Fibroblast of gingiva (primary cell): ENCODE results near the gene KCNK15.
"Not testable (repeated sequence)": the region's sequence is repeated elsewhere in the genome, so short reads cannot be mapped to it uniquely, and the experiment has no call there.

Source experiments
- DNase-seq: peaks from one replicate; pipeline ENCODE4 v3.0.0-alpha.2; 2011; ENCODE audit warnings: low read depth

KCNK15 gene

DNA sequence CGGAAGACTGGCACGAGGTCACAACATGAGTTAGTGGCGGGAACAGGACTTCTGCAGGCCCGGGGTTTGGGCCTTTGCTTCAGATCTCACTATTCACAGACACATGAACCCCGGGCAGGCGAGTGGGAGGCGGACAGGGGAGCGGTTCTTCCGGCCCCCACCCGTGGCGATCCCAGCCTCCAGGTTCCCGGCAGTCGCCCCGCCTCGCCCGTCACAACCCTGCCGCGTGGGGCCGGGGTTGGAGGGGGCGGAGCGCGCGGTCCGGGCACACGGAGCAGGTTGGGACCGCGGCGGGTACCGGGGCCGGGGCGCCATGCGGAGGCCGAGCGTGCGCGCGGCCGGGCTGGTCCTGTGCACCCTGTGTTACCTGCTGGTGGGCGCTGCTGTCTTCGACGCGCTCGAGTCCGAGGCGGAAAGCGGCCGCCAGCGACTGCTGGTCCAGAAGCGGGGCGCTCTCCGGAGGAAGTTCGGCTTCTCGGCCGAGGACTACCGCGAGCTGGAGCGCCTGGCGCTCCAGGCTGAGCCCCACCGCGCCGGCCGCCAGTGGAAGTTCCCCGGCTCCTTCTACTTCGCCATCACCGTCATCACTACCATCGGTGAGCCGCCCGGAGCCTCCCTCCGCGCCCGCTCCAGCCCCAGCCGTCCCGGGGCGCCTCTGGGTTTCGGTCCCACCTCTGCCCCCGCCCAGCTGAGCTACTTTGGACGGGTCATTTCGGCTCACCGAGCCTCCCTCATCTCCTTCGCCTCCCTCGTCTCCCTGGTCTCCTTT, at the start of gene KCNK15:
Gene KCNK15, plus strand, starts transcription at position 268 of the 769 bp plus-strand sequence. Its CDS starts 46 bp downstream, at position 314.
- DNase-seq, result peak; percentile 12

DNA sequence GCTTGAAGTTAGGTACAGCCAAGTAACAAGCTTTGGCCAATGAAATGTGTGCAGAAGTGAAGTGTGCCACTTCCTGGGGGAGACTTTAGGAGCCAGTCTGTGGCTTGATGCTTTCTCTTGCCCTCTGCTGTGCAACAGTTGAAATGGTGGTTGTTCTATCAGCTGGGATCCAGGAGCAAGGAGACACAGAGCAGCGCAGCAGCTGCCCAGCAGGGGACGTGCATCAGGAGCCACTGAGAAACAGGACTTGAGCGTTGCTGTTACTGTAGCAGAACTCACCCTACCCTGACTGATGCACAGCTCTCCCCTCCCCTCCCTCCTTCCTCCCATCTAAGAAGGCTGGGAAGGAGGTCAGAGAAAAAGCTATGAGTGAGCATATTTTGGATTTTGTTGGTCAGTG, 49.4 kb upstream of the KCNK15 start:
- no peak for DNase-seq

DNA sequence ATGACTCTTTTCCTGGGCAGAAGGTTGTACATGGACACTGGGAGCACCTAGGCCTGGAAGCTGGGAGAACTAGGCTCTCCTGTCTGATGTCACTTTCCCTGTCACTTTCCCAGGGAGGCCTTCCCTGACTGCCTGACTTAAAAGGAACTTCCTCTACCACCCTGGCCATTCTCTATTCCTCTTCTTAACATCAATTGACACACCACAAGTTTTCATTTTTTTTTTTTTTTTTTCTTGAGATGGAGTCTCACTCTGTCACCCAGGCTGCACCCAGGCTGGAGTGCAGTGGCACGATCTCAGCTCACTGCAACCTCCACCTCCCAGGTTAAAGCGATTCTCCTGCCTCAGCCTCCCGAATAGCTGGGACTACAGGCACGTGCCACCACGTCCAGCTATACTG, 48.6 kb upstream of the KCNK15 start:
- DNase-seq, result not testable (repeated sequence)

DNA sequence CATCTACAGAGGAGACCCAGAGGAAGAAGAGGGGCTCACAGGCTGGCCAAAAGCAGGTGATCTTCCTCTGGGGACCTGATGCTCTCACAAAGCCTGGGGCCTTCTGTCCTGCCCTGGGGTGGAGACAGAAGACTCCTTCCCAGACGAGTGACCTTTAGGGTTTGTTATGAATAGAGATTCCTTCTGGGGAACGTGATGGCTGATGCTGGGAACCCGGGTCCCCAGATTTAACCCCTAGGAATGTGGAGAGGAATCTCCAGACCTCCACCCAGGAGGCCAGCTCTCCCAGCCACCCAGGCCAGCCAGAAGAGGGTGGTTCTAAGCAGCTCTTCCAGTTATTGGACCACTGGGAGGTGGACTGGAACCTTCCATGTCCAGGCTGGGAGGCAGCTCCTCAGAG, 47.3 kb upstream of the KCNK15 start:
- DNase-seq, result no peak

DNA sequence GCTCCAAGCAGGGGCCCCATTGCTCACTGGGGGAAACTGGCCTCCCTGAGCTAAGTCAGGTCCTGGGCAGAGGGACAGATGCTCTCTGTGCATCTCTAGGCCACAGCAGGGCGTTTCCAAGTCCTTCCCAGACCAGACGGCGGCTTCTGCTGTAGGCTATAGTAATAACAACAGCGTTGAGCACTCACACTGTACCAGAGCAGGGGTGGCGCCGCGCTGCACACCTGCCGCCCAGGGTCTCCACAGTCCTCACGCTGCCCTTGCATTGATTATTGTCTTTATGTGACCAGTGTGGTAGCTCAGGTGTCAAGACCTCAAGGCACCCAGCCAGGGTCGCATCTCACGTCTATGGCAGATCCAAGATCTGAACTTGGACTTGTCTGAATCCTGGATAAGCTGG, 45.4 kb upstream of the KCNK15 start:
- no peak for DNase-seq

DNA sequence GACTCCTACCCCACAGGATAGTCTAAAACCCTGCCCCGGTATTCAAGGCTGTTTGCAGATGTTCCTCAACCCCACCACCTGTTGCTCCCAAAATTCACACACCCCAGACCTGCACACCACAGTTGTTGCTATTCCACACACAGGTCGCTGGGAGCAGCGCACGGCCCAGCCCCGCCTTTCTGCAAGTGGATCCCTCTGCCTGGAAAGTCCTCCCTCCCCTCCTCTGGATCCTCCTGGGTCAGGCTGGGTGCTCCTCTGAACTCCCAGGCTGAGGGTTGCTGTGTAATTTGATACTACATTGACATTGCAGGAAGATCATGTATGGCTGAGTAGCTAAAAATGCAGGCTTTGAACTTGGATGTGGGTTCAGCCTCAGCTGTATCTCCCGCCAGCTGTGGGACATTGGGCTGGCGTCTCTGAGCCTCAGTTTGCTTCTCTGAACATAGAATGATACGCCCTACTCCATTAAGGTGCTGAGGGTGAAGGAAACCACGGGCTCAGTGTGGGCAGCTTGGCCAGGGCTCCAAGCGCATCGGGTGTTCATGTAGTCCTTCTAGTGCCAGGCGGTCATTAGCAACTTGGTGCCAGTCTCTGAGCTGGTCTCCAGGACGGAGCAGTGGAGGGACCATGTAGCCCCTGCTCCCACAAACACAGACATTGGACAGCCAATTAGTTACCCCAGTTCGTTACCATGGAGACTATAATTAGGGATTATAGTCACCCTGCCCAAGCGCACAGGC, 44.4 kb upstream of the KCNK15 start:
- DNase-seq, result peak; percentile 45

DNA sequence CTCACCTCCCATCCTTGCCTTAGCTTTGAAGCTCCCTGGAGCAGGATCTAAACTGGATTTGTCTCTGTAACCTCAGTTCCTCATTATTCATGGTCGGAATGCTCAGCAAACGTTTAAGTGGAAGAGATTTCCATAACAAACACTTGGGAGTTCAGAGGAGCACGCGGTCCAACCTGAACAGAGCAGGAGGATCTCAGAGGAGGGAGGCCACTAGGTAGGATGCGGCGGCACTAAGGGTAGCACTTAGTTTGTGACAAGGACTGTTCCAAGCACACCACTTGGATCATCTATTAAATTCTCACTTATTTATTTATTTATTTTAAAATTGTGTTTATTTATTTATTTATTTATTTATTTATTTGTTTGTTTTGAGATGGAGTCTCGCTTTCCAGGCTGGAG, 43.8 kb upstream of the KCNK15 start:
- no peak for DNase-seq

DNA sequence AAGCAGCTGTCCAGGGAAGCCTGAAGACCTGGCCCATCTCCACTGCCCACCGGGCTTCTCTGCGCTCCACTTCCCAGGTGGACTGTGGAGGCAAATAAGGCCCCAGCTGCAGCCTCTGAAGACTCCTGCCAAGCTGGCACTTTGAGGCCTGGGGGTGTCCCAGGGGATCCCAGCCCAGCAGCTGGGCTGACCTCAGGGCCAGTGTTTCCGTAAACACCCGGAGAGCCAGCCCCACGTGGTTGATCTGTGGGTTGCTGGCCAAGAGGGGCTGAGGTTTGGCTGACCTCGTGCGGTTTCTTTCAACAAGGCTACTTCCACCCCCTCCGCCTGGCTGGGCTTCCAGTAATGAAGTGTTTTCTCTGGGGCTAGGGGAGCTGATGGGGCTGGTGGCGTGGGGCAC, 42.9 kb upstream of the KCNK15 start:
- peak; percentile 98 for DNase-seq

DNA sequence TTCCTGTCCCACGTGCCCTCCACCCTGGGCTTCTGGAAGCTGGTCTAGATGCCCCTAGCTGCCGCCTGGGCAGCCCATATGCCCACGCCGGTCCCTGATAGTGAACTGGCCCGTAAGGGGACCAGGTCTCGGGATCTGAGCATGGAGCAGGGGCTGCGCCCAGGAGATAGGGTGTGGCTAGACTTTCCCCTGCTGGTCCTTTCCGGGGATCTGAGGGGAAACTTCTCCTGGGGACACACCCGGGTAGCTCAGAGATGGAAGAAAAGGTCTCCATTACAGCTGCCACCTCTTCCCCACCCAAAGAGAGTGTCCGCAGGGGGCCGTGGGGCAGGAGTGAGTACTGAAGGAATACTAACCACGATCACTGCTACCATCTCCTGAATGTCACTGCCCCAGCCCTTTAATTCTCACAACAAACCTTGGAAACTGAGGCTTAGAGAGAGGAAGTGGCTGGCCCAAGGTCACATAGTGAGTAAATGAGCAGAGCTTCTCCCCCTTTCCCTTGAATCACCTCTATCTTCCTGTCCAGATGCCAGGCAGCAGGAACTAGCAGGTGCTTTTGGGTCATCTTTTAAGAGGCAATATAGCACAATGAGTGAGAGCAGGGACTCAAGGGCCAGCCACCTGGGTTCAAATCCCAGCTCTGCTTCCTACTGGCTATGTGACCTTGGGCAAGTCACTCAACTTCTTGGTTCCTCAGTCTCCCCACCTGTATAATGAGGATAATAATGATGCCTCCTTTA, 42.3 kb upstream of the KCNK15 start:
- DNase-seq, result no peak

DNA sequence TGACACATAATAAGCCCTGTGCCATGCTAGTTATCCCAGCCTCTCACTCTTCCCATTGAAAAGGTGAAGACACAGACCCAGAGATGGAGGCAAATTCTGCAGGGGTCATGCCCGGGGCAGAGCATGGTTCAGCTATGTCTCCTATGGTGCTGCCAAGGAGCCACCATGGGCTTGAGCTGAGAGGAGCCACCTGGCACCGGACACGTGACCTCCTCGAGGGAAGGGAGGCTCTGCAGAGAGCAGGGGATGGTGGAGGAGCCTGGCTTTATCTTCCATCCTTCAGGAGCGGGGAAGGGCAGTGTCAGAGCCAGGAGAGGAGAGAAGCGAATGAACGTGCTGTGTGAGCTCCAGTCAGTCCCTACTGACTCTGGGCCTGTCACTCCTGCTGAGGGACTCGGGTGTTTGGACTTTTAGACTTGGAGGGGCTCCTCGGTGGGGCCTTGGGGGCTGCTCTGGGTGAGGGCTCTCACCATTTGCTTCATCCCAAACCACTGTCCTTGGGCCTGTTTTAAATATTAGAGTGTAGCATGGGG, 41.6 kb upstream of the KCNK15 start:
- DNase-seq, result no peak

DNA sequence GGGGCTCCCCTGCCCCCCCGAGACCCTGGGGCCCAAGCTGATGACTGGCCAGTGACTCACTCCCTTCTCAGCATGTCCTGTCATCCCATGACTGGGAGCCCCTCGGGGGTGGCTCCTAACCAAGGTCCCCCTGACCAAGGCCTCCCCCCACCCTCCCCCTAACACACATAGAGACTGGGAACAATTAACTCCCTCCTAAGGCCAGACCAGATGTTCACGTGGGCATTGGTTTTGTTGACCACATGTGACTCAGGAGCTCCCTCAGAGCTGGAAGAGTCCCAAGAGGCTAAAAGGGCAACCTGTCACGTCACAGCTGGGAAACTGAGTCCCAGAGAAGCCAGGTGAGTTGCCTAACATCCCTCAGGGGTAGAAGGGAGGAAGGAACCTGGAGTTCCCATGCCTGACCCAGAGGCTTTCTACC, 41.1 kb upstream of the KCNK15 start:
- peak; percentile 90 for DNase-seq

DNA sequence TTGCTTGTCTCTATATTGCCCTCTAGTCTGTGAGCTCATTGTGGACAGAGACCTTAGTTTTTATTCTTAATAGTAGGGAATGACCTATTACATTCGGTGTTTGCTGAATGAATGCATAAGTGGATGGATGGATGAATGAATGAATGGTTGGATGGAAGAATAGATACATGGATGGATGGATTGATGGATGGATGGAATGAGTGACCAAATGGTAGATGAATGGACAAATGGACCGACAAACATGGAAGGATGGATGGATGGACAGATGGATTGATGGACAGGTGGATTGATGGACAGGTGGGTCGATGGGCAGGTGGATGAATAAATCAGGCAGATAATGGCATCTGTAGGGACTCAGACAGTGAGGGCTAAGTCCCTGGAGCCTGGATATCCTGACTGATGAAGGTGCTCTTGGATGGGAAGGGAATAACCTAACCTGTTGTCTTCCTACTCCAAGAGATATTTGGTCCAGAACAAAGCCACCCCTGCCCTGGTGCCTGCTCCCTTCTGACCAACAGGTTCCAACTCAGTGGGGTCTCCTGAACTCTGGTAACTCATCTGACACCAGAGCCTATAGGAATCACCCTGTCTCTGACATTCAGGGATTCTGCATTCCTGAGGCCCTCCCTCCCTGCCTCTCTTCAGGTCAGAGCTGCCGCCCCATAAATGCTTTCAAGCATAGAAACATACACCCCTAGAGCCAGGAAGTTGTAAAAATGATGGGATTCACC, 40.1 kb upstream of the KCNK15 start:
- no peak for DNase-seq

DNA sequence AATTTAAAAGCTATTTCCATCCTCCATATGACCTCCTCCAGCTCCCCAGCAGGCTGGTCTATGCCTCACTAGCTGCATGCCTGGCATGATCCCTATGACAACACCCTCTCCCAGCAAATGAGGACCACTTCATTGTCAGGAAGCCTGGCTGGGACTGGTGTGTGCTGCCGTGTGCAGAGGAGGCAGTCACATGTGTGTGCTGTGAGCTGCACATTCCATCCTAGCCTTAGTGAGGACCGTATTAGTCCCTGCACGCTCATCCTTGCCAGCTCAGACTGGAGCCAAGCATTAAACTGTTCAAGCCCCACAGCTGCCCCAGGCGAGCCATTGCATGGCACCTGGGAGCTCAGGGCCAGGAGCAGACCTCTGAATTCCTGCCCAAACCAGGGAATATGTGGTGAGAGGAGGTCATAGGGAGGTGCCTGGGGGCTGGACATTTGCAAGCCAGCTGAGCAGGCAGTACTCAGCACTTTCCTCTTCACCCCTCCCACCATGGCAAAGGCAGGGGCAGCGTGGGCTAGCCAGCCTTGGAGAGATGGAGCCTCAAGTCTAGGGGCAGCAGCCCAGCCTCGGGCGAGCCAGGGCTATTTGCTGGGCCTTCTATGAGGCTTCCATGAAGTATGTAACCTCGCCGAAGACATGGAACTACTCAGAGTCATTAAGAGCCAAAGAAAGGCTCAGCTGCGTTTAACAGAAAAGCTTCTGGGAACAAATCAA, 39.2 kb upstream of the KCNK15 start:
- peak; percentile 91 for DNase-seq

DNA sequence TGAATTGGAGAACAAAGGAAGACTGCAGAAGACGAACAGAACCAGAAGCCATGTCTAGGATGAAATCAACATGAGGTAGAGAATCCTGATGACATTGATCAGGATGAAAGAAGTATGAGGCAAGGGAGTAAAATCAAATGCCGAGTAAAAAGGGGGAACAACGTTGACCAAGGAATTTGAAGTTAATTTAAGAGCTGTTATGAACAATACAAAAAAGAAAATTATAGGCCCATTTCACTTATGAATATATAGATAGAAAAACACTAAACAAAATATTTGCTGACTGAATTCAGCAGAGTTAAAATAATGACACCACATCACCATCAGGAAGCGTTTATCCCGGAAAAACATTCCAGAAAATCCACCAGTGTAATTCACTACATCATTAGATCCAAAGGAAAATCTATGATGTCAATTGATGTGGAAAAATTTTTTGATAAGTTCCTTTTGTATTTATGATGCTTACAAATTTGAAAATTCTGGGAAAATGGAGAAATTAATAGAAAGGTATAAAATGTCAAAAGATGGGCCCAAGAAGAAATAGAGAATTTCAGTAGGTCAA, 38.6 kb upstream of the KCNK15 start:
- no peak for DNase-seq

DNA sequence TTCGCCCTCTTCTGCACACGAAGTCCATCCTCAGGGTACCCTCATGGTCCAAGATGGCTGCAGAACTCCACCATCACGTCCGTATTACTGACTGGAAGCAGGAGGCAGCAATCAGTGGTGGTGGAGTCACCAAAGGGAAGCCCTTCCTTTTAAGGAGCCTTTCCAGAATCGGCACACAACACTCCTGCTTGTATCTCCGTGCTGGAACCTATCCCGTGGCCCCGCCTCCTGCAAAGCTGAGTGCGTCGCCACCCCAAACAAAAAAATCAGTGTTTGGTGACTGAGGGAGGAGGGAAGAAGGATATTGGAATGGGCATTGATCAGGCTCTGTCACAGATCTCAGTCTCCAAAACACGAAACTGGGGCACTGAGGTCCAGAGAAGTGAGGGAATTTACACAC, 36.3 kb upstream of the KCNK15 start:
- DNase-seq, result no peak

DNA sequence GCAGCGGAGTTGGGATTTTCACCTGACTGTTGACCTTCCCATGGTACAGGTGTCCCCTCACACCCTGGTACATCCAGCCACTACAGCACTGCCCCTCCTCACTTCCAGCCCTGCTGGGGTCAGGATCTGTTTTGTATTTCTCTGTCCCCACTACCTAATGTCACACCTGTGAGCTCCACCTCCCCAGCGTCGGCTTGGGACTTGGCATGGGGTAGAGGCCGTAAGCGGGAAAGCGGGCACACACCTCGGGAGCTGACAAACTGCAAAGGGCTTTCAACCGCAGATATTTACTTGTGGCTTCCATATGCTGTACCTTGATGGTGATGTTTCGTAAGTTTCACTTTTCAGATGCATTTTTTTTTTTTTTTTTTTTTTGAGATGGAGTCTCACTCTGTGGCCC, 35.9 kb upstream of the KCNK15 start:
- DNase-seq, result no peak

DNA sequence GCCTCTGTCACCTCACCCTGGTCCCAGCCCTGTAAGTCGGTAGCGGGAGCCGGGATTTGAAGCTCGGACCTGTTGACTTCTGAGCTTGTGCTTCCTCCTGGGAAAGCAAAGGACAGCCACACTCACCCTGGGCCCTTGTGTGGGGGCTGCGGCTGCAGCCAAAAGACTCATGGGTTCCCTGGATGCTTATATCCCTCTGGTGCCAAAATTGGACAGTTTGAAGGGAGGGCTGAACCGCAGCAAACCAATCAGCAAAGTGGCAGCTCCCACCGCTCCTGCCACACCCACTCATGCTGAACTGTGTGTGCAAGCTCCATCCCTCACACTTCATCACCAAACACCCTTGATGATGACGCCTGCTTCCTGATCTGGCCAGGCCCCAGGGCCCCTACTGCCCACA, 34.4 kb upstream of the KCNK15 start:
- no peak for DNase-seq

DNA sequence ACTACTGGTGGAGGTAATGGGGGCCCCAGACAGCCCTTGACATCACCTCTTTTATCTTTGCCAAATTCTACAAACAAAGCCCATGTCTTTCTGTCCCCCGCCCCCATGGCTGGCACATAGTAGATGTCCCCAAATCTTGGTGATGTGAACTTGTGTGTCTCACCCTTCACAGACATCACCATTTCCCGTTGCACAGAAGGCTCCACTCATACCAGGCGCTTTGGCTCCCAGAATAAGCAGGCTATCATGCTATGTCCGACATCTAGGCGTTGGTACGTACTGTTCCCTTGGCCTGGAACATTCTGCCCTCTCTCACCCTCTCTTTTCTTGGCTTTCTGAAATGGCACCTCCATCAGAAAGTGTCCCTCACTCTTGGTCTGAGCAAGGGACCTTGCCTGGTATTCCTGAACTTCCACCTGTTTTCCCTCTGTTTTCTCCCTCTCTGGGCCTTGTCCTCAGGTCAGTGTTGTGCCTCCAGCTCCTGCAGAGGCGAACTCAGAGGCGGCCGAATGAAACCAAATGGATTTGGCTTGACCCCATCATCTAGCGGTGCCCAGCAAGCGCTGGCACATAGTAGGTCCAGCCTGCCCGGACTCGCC, 31.5 kb upstream of the KCNK15 start:
- DNase-seq, result no peak

DNA sequence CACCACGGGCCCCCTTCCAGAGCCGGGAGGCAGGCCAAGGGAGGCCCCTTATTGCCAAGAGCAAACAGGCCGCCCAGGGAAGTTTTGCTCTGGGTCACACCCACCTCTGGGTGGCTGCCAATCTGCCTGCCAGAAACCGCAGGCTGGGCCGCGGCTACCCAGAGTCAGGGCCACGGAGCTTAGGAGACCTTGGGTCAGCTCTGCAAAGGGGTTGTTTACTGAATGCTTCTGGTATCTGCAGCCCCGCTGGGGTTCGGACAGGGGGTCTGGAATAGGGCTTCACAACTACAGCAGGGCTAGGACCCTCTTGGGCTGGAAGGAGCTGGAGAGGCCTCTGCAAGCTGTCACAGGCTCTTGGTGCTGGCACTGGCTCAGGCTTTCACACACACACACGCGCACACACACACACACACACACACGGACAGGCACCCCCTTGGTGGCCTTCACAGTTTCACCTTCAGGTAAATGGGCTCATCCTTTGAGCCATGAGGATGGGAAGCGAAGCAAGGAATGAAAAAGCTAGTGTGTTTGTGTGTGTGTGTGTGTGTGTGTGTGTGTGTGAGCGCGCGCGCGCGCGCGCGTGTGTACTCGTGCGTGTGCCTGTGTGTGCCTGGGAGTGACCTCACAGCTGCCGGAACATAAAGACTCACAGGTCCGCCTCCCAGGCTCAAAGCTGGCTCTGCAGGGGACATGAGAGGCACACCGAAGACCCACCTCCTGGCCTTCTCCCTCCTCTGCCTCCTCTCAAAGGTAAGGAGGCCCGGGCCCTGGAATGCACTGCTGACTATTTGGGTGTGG, 30.8 kb upstream of the KCNK15 start, which contains the start of gene CCN5:
Gene CCN5, plus strand, starts transcription at position 669 of the 798 bp plus-strand sequence. Its CDS starts 22 bp downstream, at position 691.
- DNase-seq, result peak; percentile 79
